DND-41 (cell line): Measurements from ENCODE around the gene UVRAG.
"Not testable (repeated sequence)": the region's sequence is repeated elsewhere in the genome, so short reads cannot be mapped to it uniquely, and the experiment has no call there.

Experiments used
- ATAC-seq: fragments of 200-7000 bp; cut with Tn5 transposase; 3 replicates; pipeline ENCODE4 v1.9.1; 2021; ENCODE audit warnings: low read depth; ENCODE audit not compliant: insufficient read depth
- DNase-seq: peaks from one replicate; pipeline ENCODE4 v3.0.0-alpha.2; 2020
- H2AFZ ChIP-seq: 2 replicates; pipeline ENCODE4 v1.6.0; 2012; ENCODE audit warnings: low read depth, low read length
- H3K27ac ChIP-seq: 2 replicates; pipeline ENCODE4 v1.5.1; 2012; ENCODE audit warnings: low read length, inconsistent platforms
- H3K27me3 ChIP-seq: fragments of 200-600 bp; sonication (generic); 2 replicates; pipeline ENCODE4 v1.6.0; 2012; ENCODE audit warnings: low read length, mild to moderate bottlenecking, inconsistent platforms; ENCODE audit not compliant: insufficient read depth, poor library complexity
- H3K36me3 ChIP-seq: 2 replicates; pipeline ENCODE4 v1.5.1; 2012; ENCODE audit warnings: low read length, inconsistent platforms; ENCODE audit not compliant: insufficient read depth
- H3K4me1 ChIP-seq: 2 replicates; pipeline ENCODE4 v1.5.1; 2012; ENCODE audit warnings: mild to moderate bottlenecking, low read length; ENCODE audit not compliant: insufficient read depth
- H3K4me2 ChIP-seq: 2 replicates; pipeline ENCODE4 v1.6.0; 2012; ENCODE audit warnings: mild to moderate bottlenecking, moderate library complexity, low read length, inconsistent platforms; ENCODE audit not compliant: insufficient read depth
- H3K4me3 ChIP-seq, 2 experiments: fragments of 200-600 bp in 1 of 2; shearing (Covaris generic) in 1 of 2; 2 replicates each; pipeline ENCODE4 v1.5.1; 2012 to 2016; ENCODE audit warnings: inconsistent platforms in 2 of 2, low read length in 2 of 2, mild to moderate bottlenecking in 2 of 2, low read depth in 1 of 2, moderate library complexity in 1 of 2
- H3K79me2 ChIP-seq: 2 replicates; pipeline ENCODE4 v1.6.0; 2012; ENCODE audit warnings: low read length, inconsistent platforms; ENCODE audit not compliant: insufficient read depth
- H3K9ac ChIP-seq: 2 replicates; pipeline ENCODE4 v1.6.0; 2012; ENCODE audit warnings: low read depth, mild to moderate bottlenecking, inconsistent platforms, low read length, moderate library complexity
- H3K9me3 ChIP-seq: 2 replicates; pipeline ENCODE4 v1.5.1; 2012; ENCODE audit warnings: low read length, moderate library complexity, mild to moderate bottlenecking, inconsistent platforms; ENCODE audit not compliant: insufficient read depth, severe bottlenecking
- H4K20me1 ChIP-seq: 2 replicates; pipeline ENCODE4 v1.6.0; 2012; ENCODE audit warnings: low read length; ENCODE audit not compliant: insufficient read depth
- CTCF ChIP-seq: IDR thresholded peaks from 2 replicates; pipeline ENCODE4 v1.5.1; 2012; ENCODE audit warnings: borderline replicate concordance, low read length, moderate library complexity, mild to moderate bottlenecking; ENCODE audit not compliant: poor library complexity, severe bottlenecking; ENCODE audit errors: extremely low read depth
- EZH2 ChIP-seq: IDR thresholded peaks from 3 replicates; pipeline ENCODE4 v1.6.1; 2012; ENCODE audit warnings: borderline replicate concordance, low read depth, mild to moderate bottlenecking, moderate library complexity, low read length, inconsistent platforms; ENCODE audit not compliant: severe bottlenecking

The UVRAG gene

DNA sequence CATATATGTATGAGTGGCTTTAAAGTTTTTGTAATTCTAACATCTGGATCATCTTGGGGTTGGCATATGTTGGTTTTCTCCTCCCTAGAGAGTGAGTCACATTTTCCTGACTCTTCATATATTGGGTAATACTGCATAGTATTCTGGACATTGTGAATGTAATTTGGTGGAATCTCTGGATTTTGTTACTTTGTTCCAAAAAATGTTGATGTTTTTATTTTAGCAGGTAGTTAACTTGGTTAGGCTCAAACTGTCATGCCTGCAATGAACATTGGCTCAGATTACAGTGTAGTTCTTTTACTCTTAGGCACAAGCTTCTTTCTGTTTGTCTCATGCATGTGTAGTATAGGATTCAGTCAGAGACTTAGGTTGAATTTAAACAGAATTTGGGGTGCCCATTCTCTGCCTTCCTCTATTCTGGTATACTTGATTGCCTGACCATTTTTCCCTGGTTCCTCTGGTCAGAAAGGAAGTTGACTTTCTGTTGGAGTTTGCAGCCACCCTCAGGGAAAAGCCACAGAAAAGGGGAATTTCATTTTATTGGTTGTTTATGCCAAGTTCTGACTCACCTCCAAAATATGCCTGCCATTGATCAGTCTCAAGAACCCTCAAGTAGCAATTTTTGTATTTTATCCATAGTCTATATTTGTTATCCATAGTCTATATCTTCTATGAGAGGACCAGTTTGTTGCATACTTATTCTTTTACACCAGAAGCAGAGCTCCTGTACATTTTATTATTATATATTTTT lies 151.7 kb downstream of the UVRAG start:
- TF ChIP-seq EZH2 (no peak), CTCF (no peak)
- H3K4me1 ChIP-seq: no peaks in the 10 kb centered on the region
- H3K79me2 ChIP-seq: no peaks in the 10 kb centered on the region
- no peaks in the 10 kb centered on the region for H3K9me3 ChIP-seq
- H3K4me2 ChIP-seq: no peak overlapping the region
- no peak for DNase-seq
- no peak overlapping the region for H3K4me3 ChIP-seq
- H3K27me3 ChIP-seq: no peaks in the 10 kb centered on the region
- no peaks in the 10 kb centered on the region for H4K20me1 ChIP-seq
- no peak overlapping the region for H3K9ac ChIP-seq
- no peak for ATAC-seq
- no peak overlapping the region for H3K27ac ChIP-seq
- H3K36me3 ChIP-seq: peaks cover 3% of the 10 kb centered on the region; the same call in 1 of the 2 replicates
- no peak overlapping the region for H2AFZ ChIP-seq

DNA sequence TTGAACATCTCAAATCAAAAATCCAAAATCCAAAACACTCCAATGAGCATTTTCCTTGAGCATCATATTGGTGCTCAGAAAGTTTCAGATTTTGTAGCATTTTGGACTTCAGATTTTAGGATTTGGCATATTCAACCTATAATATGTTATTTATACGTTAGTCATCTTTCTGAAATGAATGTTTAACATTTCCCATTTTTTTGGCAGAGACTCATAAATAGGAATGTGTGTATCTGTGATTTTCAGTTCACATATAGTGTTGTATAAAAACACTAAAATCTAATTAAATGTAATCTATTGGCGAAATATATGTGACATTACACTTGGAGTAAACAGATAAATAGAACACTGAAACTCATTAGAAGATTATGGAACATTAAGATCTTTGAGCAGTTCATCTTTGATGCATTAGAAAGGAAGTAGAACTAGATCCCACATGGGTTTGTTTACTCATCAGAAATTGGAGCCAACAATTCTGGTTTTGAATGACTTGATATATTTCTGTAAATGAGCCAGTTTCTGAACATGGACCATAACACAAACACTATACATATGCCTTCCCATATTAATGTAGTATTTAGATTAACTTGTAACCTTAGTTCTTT lies 153.1 kb downstream of the UVRAG start:
- H3K4me2 ChIP-seq: no peak overlapping the region
- TF ChIP-seq EZH2 (no peak), CTCF (no peak)
- H4K20me1 ChIP-seq: no peaks in the 10 kb centered on the region
- no peak overlapping the region for H3K27ac ChIP-seq
- no peak for ATAC-seq
- no peaks in the 10 kb centered on the region for H3K79me2 ChIP-seq
- no peak overlapping the region for H3K4me3 ChIP-seq
- H3K27me3 ChIP-seq: no peaks in the 10 kb centered on the region
- peaks cover 3% of the 10 kb centered on the region for H3K9me3 ChIP-seq
- H3K9ac ChIP-seq: no peak overlapping the region
- peaks cover 3% of the 10 kb centered on the region for H3K36me3 ChIP-seq
- no peaks in the 10 kb centered on the region for H3K4me1 ChIP-seq
- DNase-seq: no peak
- H2AFZ ChIP-seq: no peak overlapping the region

GRCh38 chr11:75969626-75970308 lies 154.8 kb downstream of the UVRAG start:
- Histone ChIP-seq H3K36me3 (no peaks in the 10 kb centered on the region; the same call in 1 of the 2 replicates), H2AFZ (no peak overlapping the region), H3K9me3 (peaks cover 5% of the 10 kb centered on the region), H3K4me3 (no peak overlapping the region), H3K4me2 (no peak overlapping the region), H3K27me3 (no peaks in the 10 kb centered on the region), H3K9ac (no peak overlapping the region), H3K4me1 (no peaks in the 10 kb centered on the region), H4K20me1 (no peaks in the 10 kb centered on the region), H3K79me2 (no peaks in the 10 kb centered on the region), H3K27ac (no peak overlapping the region)
- no peak for TF ChIP-seq EZH2
- no peak for TF ChIP-seq CTCF
- no peak for ATAC-seq
- no peak for DNase-seq

- not testable (repeated sequence) for H3K4me1 ChIP-seq, H3K4me3 ChIP-seq, H3K4me2 ChIP-seq, DNase-seq, H3K27ac ChIP-seq, H3K79me2 ChIP-seq, ATAC-seq, H3K27me3 ChIP-seq, H3K9ac ChIP-seq, H3K36me3 ChIP-seq, H4K20me1 ChIP-seq, H3K9me3 ChIP-seq, H2AFZ ChIP-seq
These were observed 158.7 kb downstream of the UVRAG start for GRCh38 chr11:75973710-75974109.

- H3K36me3 ChIP-seq, H3K27ac ChIP-seq, H2AFZ ChIP-seq, H3K27me3 ChIP-seq, H3K9me3 ChIP-seq, H3K79me2 ChIP-seq, H3K4me2 ChIP-seq, ATAC-seq, H3K9ac ChIP-seq, H3K4me3 ChIP-seq, DNase-seq, H3K4me1 ChIP-seq, H4K20me1 ChIP-seq: not testable (repeated sequence)
These were observed 164.1 kb downstream of the UVRAG start for GRCh38 chr11:75979075-75979474.
